Activated T-helper 2 cell treated with anti-CD3 and anti-CD28 coated beads, Interferon-gamma antibody, Interleukin-2, Interleukin-4, amounts not matched to agents 10 μg/mL and 5 μg/mL and 100 μg/mL, durations not matched to agents 14 hours and 24 hours and 36 hours (primary cell): ENCODE results near the gene SPTB. TPM values are rescaled to one million over a fixed set of nuclear protein-coding genes. Genes with fewer than 3 reads are reported as not detected.

Experiments used
- DNase-seq: peaks from one replicate; pipeline ENCODE4 v3.0.0; 2021; ENCODE audit warnings: low spot score
- H3K27ac Mint-ChIP-seq: one replicate; pipeline ENCODE4 v1.8.0; 2021; ENCODE audit warnings: mixed read lengths
- H3K27me3 Mint-ChIP-seq: one replicate; pipeline ENCODE4 v1.8.0; 2021; ENCODE audit warnings: low read depth, mixed read lengths
- H3K36me3 Mint-ChIP-seq: one replicate; pipeline ENCODE4 v1.8.0; 2021; ENCODE audit warnings: low read depth, mixed read lengths
- H3K4me1 Mint-ChIP-seq: one replicate; pipeline ENCODE4 v1.8.0; 2021; ENCODE audit warnings: low read depth, mixed read lengths
- H3K4me3 Mint-ChIP-seq: one replicate; pipeline ENCODE4 v1.8.0; 2021; ENCODE audit warnings: low read depth, mild to moderate bottlenecking, moderate library complexity, mixed read lengths
- H3K9me3 Mint-ChIP-seq: one replicate; pipeline ENCODE4 v1.8.0; 2021; ENCODE audit warnings: mixed read lengths
- intact Hi-C: fragments of 100-400 bp; cut with micrococcal nuclease; formaldehyde crosslinking; loops from one replicate; pipeline ENCODE4 v1.15.1; 2023
- total RNA-seq: library from RNA; stranded (reverse); gene quantifications from 2 replicates; pipeline ENCODE4 v1.2.3, GENCODE V29; 2022

Gene SPTB
- total RNA-seq, 1 donor from 2014 or later: 0.05 TPM

DNA sequence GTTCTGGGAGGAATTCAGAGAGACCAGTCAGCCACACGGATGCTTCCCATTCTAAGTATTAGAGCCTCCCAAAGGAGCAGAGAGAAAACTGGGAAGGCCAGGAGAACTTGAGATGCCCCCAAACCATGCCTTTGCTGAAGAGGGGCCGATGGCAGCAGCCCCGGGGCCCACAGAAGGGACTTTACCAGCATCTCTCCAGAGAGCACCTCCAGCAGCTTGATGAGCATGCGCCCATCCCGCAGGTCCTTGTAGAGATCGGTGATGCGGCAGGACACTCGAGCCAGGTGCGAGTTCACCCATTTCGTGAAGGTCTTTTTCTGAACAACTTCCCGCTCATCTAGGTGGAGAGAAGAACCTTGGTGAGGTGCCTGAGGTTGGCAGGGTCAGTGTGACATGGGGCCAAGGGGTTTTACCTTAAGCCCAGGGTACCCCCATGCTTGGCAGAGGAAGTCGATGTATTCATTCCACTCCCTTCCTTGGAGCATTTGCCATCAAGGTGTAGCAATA lies 74.9 kb downstream of the SPTB start:
- intact Hi-C loops: no loop called here
- DNase-seq: no peak
- Mint-ChIP-seq H3K9me3 (no peaks in the 10 kb centered on the region), H3K27me3 (peaks cover 5% of the 10 kb centered on the region), H3K4me3 (no peak overlapping the region), H3K36me3 (no peaks in the 10 kb centered on the region), H3K4me1 (no peaks in the 10 kb centered on the region), H3K27ac (no peak overlapping the region)

DNA sequence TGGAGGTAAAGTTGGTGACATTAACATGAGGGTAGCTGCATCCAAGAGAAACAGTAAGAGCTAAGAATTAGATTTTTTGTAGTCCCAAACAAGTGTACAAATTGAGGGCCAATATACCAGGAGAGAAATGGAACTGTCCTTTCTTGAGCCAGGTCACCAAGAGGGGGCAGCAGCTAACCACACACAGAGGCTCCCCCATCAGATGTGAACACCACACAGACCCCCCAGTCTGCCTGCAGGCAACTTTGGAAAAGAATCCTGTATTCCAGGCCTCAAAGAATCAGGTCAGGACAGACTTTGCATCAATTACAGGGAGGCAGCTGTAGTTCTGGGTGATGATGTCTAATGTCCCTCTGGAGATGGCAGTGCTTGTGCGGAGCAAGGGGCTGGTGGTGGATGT lies 77.9 kb downstream of the SPTB start:
- intact Hi-C loops: no loop called here
- H3K4me1 Mint-ChIP-seq: no peaks in the 10 kb centered on the region
- peaks cover 5% of the 10 kb centered on the region for H3K27me3 Mint-ChIP-seq
- H3K27ac Mint-ChIP-seq: no peak overlapping the region
- H3K4me3 Mint-ChIP-seq: no peak overlapping the region
- no peaks in the 10 kb centered on the region for H3K36me3 Mint-ChIP-seq
- DNase-seq: no peak
- no peaks in the 10 kb centered on the region for H3K9me3 Mint-ChIP-seq

DNA sequence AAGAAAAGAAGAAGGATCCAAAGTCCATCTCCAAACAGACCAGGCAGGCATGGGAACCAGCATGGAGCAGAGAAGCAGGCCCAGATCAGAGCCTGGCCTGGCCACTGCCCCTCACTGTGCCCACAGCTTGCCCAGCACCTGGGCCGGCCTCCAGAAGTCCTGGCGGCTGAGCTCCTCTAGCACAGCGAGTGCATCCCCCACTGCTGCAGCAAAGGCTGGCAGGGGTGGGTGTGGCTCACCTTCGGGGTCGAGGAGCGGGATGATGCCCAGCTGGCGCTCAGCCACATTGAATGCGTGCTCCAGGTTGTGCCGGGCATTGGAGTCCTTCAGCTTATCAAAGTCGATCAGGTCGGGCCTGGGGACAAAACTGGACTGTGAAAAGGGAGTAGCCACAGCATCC lies 78.7 kb downstream of the SPTB start:
- H3K27me3 Mint-ChIP-seq: peaks cover 5% of the 10 kb centered on the region
- H3K9me3 Mint-ChIP-seq: no peaks in the 10 kb centered on the region
- no peaks in the 10 kb centered on the region for H3K4me1 Mint-ChIP-seq
- no peaks in the 10 kb centered on the region for H3K36me3 Mint-ChIP-seq
- H3K27ac Mint-ChIP-seq: no peak overlapping the region
- intact Hi-C loops: no loop called here
- H3K4me3 Mint-ChIP-seq: no peak overlapping the region
- no peak for DNase-seq

DNA sequence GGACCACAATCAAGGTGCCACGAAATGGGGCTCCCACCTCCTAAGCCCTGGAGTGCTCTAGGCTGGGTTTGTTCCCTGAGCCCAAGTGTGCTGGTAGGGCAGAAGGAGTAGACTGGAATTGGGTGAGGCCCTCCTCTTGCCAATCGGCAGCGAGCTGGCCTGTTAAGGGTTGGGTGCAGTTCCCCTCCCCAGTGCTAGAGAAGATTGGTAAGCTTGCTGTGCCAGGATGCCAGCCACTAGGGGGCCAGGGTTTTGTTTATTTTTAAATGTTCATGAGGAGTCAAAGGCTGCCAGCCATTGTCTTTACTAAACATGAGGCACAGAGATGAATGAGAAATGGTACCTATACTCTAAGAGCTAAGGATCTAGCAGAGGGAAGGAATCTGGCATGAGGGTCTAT lies 79.7 kb downstream of the SPTB start:
- intact Hi-C loops: no loop called here
- DNase-seq: no peak
- no peak overlapping the region for H3K4me3 Mint-ChIP-seq
- H3K27me3 Mint-ChIP-seq: peaks cover 5% of the 10 kb centered on the region
- no peak overlapping the region for H3K27ac Mint-ChIP-seq
- no peaks in the 10 kb centered on the region for H3K36me3 Mint-ChIP-seq
- no peaks in the 10 kb centered on the region for H3K9me3 Mint-ChIP-seq
- no peaks in the 10 kb centered on the region for H3K4me1 Mint-ChIP-seq

DNA sequence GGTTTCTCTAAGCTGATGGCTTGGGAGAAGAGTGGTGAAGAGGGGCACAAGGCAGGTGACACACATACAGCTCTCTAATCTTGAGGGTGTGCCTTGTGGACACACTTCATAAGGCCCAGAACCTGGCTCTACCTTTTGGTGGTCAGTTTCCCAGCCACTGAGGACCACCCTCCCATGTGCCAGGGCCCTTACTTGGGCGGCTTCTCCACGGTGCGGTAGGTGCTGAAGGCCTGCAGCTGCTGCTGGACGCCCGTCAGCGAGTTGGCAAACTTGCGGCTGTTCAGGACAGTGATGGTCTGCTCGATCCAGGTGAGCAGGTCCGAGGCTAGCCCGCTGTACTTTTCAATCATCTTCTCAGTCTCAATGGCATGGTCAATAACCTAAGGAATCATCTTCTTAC lies 80.2 kb downstream of the SPTB start:
- H3K27me3 Mint-ChIP-seq: peaks cover 5% of the 10 kb centered on the region
- H3K9me3 Mint-ChIP-seq: no peaks in the 10 kb centered on the region
- H3K4me1 Mint-ChIP-seq: no peaks in the 10 kb centered on the region
- no peak for DNase-seq
- no peak overlapping the region for H3K4me3 Mint-ChIP-seq
- intact Hi-C loops: no loop called here
- no peaks in the 10 kb centered on the region for H3K36me3 Mint-ChIP-seq
- no peak overlapping the region for H3K27ac Mint-ChIP-seq

DNA sequence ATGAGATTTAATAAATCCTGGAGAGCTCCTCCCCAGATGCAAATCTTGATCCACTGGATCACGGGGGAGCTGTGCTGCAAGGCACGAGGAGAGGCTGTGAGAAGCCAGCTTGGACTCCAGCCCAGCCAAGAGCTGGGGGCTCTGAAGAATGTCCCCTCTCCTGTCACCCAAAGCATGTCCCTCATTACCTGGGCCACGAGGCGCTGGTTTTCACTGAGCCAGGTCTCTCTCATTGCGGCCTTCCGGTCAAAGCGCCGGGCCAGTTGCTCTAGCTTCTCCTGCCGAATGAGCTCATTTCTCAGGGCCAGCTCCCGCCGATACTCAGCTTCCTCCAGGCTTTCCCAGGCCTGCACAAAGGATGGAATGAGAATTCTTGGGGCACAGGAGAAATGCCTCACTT lies 83.3 kb downstream of the SPTB start:
- DNase-seq: no peak
- H3K27me3 Mint-ChIP-seq: peaks cover 5% of the 10 kb centered on the region
- no peaks in the 10 kb centered on the region for H3K4me1 Mint-ChIP-seq
- intact Hi-C loops: no loop called here
- no peak overlapping the region for H3K27ac Mint-ChIP-seq
- H3K9me3 Mint-ChIP-seq: no peaks in the 10 kb centered on the region
- no peak overlapping the region for H3K4me3 Mint-ChIP-seq
- H3K36me3 Mint-ChIP-seq: no peaks in the 10 kb centered on the region

DNA sequence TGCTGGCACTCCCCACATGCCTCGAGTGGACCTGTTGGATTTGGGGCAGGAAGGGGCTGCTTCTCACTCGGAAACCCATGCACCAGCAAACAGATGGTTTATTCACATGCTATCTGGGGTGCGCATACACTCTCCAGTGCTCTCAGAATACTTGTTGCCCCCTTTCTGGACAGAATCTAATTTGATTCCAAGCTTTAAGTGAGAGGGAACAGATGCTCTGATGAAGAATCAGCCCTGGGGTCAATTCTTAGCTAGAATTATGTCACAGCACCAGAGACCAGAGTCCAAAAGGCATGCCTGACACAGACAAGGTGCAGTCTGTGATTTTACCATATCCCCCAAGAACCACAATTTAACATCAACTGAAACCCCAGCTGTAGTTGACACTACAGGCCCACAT lies 83.8 kb downstream of the SPTB start:
- H3K27me3 Mint-ChIP-seq: peaks cover 5% of the 10 kb centered on the region
- H3K9me3 Mint-ChIP-seq: no peaks in the 10 kb centered on the region
- H3K27ac Mint-ChIP-seq: no peak overlapping the region
- H3K4me3 Mint-ChIP-seq: no peak overlapping the region
- intact Hi-C loops: no loop called here
- no peaks in the 10 kb centered on the region for H3K36me3 Mint-ChIP-seq
- no peak for DNase-seq
- no peaks in the 10 kb centered on the region for H3K4me1 Mint-ChIP-seq

DNA sequence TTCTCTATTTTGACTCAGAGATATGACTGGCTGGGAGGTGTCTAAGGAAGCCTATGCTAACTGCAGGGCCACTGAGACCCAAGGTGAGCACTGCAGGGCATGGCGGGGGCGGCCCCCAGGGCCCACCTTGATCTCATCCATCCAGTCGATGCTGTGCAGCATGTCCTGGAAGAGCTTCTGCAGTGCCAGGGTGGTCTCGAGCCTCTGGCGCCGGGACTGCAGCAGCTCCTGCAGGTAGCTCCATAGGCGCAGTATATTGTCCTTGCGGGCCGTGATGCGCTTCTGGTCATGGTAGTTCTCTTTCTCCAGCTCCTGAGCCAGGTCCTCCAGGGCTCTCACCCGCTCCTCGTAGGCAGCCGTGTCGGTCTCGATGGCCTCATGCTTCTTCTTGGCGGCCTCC lies 84.5 kb downstream of the SPTB start:
- no peak overlapping the region for H3K4me3 Mint-ChIP-seq
- intact Hi-C loops: no loop called here
- H3K27me3 Mint-ChIP-seq: peaks cover 3% of the 10 kb centered on the region
- no peaks in the 10 kb centered on the region for H3K36me3 Mint-ChIP-seq
- no peak overlapping the region for H3K27ac Mint-ChIP-seq
- H3K9me3 Mint-ChIP-seq: no peaks in the 10 kb centered on the region
- no peak for DNase-seq
- no peaks in the 10 kb centered on the region for H3K4me1 Mint-ChIP-seq

DNA sequence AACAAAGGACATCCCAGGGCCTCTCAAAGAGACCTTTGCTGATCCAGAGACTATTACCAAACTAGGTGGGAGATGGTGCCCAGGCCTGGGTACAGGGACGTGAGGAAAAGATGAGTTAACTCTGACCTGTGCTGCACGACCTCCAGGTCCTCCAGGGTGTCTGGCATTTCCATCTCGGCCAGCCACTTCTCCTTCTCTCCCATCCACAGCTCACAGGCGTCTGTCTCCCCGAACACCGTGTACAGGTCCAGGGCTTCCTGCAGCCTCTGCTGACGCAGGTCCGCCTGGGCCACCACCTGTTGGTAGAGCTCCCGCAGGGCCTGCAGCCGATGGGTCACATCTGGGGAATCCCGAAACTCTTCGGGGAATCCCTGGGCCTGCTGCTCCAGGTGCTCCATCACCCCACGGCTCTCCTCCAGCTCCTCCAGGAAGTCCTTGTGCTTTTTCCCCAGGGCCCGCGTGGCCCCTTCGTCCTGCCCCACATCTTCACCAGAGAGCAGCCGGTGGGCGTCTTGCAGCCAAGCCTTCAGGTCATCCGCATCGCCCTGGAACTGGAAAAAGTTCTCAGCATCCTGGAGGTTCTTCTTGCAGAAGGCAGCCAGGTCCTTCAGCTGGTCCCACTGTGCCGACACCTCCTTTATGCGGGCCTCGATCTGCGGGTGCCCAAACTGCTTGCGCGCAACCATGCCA lies 86.7 kb downstream of the SPTB start:
- Mint-ChIP-seq H3K27ac (no peak overlapping the region), H3K27me3 (no peaks in the 10 kb centered on the region), H3K4me1 (no peaks in the 10 kb centered on the region), H3K36me3 (no peaks in the 10 kb centered on the region), H3K4me3 (no peak overlapping the region), H3K9me3 (no peaks in the 10 kb centered on the region)
- intact Hi-C loops: no loop called here
- DNase-seq: no peak

DNA sequence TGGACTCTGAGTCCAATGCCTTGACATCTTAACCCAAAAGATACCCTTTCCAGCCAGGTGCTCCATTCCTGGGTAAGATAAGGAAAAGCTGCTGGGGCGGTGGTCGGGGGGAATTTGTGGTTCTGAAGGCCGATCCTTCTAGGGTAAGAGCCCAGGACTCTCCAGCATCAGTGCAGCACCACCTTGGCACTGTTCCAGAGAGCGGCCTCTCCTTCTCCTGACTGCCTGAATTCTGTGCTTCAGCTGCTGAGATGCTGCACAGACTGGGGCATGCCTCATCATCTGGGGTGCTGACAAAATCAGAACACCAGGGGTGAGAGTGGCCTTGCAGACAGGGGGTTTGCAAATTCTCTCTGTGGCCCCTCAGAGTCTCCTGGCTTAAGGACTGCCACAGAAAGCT lies 87.5 kb downstream of the SPTB start:
- H3K9me3 Mint-ChIP-seq: no peaks in the 10 kb centered on the region
- no peak overlapping the region for H3K27ac Mint-ChIP-seq
- DNase-seq: no peak
- H3K4me1 Mint-ChIP-seq: no peaks in the 10 kb centered on the region
- intact Hi-C loops: no loop called here
- no peak overlapping the region for H3K4me3 Mint-ChIP-seq
- H3K27me3 Mint-ChIP-seq: no peaks in the 10 kb centered on the region
- no peaks in the 10 kb centered on the region for H3K36me3 Mint-ChIP-seq

DNA sequence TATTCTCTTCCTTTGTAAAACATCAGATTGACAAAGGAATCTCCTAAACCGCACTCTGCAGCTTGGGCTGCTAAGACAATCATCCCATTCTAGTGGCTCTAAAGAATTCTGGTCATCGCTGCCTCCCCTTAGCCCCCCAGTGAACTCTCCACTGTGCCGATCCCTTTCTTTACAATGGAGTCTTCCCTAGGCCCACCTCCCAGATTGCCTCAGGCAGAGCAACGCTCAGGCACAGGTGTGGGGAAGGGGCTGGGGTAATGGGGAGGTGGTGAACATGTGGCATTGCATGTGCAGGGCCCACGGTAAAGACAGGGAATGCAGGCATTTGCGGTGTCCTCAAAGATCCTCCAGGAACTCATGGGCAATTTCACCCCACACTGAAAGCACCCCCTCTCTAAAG lies 89.2 kb downstream of the SPTB start:
- intact Hi-C loops: no loop called here
- Mint-ChIP-seq H3K4me3 (no peak overlapping the region), H3K4me1 (no peaks in the 10 kb centered on the region), H3K36me3 (no peaks in the 10 kb centered on the region), H3K9me3 (no peaks in the 10 kb centered on the region), H3K27ac (no peak overlapping the region), H3K27me3 (no peaks in the 10 kb centered on the region)
- no peak for DNase-seq

DNA sequence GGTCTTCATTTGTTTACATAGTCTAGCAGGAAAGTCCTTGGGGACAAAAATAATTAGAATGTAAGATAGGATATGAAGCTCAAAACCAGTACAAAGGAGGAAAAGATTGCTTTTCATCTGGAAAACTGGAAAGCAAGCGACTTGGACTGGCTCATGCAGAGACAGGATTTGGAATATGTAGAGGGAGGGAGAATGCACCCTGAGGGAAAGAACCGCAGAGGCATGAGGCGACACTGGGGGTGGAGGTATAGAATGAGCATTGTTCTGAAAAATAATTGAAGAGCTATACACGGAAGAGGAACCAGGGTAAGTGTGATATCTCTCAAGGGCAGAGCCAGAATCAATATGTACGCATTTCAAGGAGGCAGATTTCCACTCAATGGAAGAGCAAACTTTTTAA lies 90.0 kb downstream of the SPTB start:
- no peak overlapping the region for H3K4me3 Mint-ChIP-seq
- H3K9me3 Mint-ChIP-seq: no peaks in the 10 kb centered on the region
- H3K27ac Mint-ChIP-seq: no peak overlapping the region
- no peaks in the 10 kb centered on the region for H3K4me1 Mint-ChIP-seq
- no peak for DNase-seq
- intact Hi-C loops: no loop called here
- no peaks in the 10 kb centered on the region for H3K27me3 Mint-ChIP-seq
- no peaks in the 10 kb centered on the region for H3K36me3 Mint-ChIP-seq

DNA sequence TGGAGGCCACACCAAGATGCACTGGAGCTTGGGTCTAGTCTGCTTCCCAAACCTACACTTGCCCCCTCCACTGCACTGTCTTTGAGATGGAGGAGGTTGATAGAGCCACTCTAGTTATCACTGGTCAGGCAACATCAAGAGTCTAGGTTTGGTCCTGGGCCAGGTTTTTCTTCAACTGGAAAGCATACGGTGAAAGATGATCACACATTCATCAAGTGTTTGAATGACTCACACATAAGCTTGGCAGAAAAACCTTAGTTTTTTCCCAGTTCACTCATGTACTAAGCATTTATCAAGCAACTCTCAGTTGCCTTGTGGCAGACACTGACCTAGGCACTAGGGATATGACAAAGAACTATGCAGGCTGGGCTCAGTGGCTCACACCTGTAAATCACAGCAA lies 91.0 kb downstream of the SPTB start:
- Mint-ChIP-seq H3K4me1 (no peaks in the 10 kb centered on the region), H3K9me3 (no peaks in the 10 kb centered on the region), H3K4me3 (no peak overlapping the region), H3K27ac (no peak overlapping the region), H3K36me3 (no peaks in the 10 kb centered on the region), H3K27me3 (no peaks in the 10 kb centered on the region)
- no peak for DNase-seq
- intact Hi-C loops: no loop called here

DNA sequence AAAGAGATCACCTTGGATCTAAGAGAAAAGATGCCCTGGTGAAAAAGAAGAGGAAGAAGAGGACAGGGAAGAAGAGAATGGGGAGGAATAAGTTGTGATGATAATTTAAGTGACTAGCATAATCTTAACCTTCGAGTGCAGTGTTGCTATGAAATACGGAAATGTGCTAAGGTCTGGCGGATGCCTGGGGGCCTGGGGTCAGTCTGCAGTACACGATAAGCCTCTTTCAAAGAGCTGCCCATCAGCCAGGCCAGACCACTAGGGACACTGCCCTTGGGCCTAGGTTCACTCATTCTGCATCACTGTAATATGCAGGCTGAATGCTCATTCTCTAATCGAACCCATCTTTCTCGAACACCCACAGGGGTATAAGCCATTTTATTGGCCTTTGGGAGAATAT lies 92.1 kb downstream of the SPTB start:
- no peak overlapping the region for H3K4me3 Mint-ChIP-seq
- no peaks in the 10 kb centered on the region for H3K27me3 Mint-ChIP-seq
- H3K27ac Mint-ChIP-seq: no peak overlapping the region
- H3K9me3 Mint-ChIP-seq: no peaks in the 10 kb centered on the region
- intact Hi-C loops: no loop called here
- H3K36me3 Mint-ChIP-seq: no peaks in the 10 kb centered on the region
- H3K4me1 Mint-ChIP-seq: no peaks in the 10 kb centered on the region
- no peak for DNase-seq
